HEK293T (cell line): ENCODE data around the gene PRR23A.

Source experiments
- CTCF ChIA-PET: fragments of 350-600 bp; formaldehyde crosslinking; extraction: SDS; loops from one replicate; lab custom pipeline; 2021; ENCODE audit warnings: antibody characterized with exemption, inconsistent platforms; lab: Yijun Ruan, JAX
- POLR2A ChIA-PET: fragments of 350-600 bp; formaldehyde crosslinking; extraction: SDS; loops from one replicate; lab custom pipeline; 2020; ENCODE audit warnings: antibody characterized with exemption, inconsistent platforms; lab: Yijun Ruan, JAX
- DNase-seq: peaks from one replicate; pipeline ENCODE4 v3.0.0; 2012; ENCODE audit warnings: mixed read lengths; ENCODE audit errors: extremely low spot score
- ARNT ChIP-seq: fragments of 450-650 bp; IDR thresholded peaks from 2 replicates; pipeline ENCODE4 v1.6.1; 2017; ENCODE audit warnings: mild to moderate bottlenecking
- BHLHE40 ChIP-seq: fragments of 450-650 bp; IDR thresholded peaks from 2 replicates; pipeline ENCODE4 v1.6.1; 2016; ENCODE audit warnings: mild to moderate bottlenecking, moderate library complexity, borderline replicate concordance
- CTBP1 ChIP-seq: fragments of 450-650 bp; IDR thresholded peaks from 2 replicates; pipeline ENCODE4 v1.6.1; 2016; ENCODE audit warnings: borderline replicate concordance
- ELF4 ChIP-seq: fragments of 450-650 bp; IDR thresholded peaks from 2 replicates; pipeline ENCODE4 v1.6.1; 2017; ENCODE audit warnings: antibody characterized with exemption
- FOXA1 ChIP-seq: fragments of 450-650 bp; IDR thresholded peaks from 2 replicates; pipeline ENCODE4 v1.6.1; 2016; ENCODE audit warnings: mild to moderate bottlenecking
- FOXK2 ChIP-seq: fragments of 450-650 bp; IDR thresholded peaks from 2 replicates; pipeline ENCODE4 v1.6.1; 2016; ENCODE audit warnings: mild to moderate bottlenecking
- FOXM1 ChIP-seq: fragments of 450-650 bp; IDR thresholded peaks from 2 replicates; pipeline ENCODE4 v1.6.1; 2017; ENCODE audit warnings: mild to moderate bottlenecking, borderline replicate concordance
- HDGF ChIP-seq: fragments of 450-650 bp; IDR thresholded peaks from 2 replicates; pipeline ENCODE4 v1.6.1; 2017; ENCODE audit warnings: antibody characterized with exemption, borderline replicate concordance
- L3MBTL2 ChIP-seq: fragments of 450-650 bp; conservative IDR thresholded peaks from 2 replicates; pipeline ENCODE4 v1.6.1; 2016; ENCODE audit warnings: mild to moderate bottlenecking
- LEF1 ChIP-seq: fragments of 450-650 bp; IDR thresholded peaks from 2 replicates; pipeline ENCODE4 v1.6.1; 2017; ENCODE audit warnings: mild to moderate bottlenecking, borderline replicate concordance
- NFRKB ChIP-seq: fragments of 450-650 bp; IDR thresholded peaks from 2 replicates; pipeline ENCODE4 v1.6.1; 2016; ENCODE audit warnings: mild to moderate bottlenecking, moderate library complexity
- SP1 ChIP-seq: fragments of 450-650 bp; IDR thresholded peaks from 2 replicates; pipeline ENCODE4 v1.6.1; 2017
- SUZ12 ChIP-seq: fragments of 450-650 bp; IDR thresholded peaks from 2 replicates; pipeline ENCODE4 v1.6.1; 2016; ENCODE audit warnings: mild to moderate bottlenecking
- TARDBP ChIP-seq: fragments of 450-650 bp; IDR thresholded peaks from 2 replicates; pipeline ENCODE4 v1.6.1; 2016
- ZNF384 ChIP-seq: fragments of 450-650 bp; IDR thresholded peaks from 2 replicates; pipeline ENCODE4 v1.6.1; 2016
- TF ChIP-seq, protein P1 (sequence below): fragments of 450-650 bp; IDR thresholded peaks from 2 replicates; pipeline ENCODE4 v1.6.1; 2016

PRR23A gene

DNA sequence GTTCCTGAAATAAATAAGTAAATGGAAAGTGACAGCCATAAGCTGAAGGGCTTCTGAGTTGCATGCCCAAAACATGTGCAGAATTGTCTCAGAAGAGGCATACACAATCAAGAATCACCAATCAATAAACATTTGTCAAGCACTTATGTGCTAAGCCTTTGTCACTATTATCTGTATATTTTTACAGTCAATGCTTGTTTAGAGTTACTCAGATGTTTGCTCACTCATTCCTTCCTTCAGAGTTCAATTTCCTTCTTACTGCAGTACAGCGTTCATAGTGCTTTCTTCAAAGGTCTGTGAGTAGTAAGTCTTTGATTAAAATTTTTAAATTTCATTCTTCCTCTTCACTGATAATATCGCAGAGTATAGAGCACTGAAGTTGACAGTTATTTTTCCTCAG is 41.8 kb downstream of the PRR23A start:
- TF ChIP-seq LEF1 (no peak), ARNT (no peak), HDGF (no peak), SUZ12 (no peak)
- CTCF ChIA-PET = no interaction called here
- POLR2A ChIA-PET = no interaction called here
- DNase-seq = no peak

DNA sequence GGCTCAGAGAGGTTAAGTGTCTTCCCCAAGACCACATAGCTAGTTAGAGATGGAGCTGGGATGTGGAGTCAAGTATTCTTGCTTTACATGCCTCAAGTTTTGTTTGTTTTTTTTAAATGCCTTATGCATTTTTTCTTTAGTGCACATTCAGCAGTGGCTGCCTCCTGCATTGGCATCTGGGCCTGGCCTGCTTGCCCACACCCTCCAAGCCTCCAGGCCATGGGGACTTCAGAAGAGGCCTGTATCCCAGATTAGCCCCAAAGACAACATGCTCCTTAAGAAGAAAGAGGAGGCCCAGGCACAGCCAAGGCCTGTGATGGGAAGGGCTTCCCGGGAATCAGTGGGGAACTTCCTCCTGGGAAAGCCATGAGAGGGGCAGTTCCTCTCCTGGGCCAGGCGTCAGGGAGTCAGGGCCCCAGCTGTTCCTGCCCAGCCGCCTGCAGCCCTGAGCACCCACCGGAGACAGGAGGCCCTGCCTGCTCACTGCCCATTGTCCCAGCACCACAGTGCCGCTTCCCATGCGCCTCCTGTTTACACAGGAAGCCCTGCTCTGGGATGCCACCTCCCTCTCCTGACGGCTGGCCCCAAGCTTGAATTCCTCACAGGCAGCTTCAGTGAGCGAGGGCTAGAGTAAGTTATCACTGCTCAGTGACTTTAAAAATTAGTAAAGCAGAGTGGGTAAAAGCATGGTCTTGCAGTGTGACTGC is 43.1 kb downstream of the PRR23A start:
- no peak for DNase-seq
- ChIA-PET POLR2A (no interaction called here), CTCF (no interaction called here)
- TF ChIP-seq NFRKB (no peak), LEF1 (no peak), ELF4 (no peak), ARNT (no peak), FOXA1 (no peak), FOXM1 (no peak)

DNA sequence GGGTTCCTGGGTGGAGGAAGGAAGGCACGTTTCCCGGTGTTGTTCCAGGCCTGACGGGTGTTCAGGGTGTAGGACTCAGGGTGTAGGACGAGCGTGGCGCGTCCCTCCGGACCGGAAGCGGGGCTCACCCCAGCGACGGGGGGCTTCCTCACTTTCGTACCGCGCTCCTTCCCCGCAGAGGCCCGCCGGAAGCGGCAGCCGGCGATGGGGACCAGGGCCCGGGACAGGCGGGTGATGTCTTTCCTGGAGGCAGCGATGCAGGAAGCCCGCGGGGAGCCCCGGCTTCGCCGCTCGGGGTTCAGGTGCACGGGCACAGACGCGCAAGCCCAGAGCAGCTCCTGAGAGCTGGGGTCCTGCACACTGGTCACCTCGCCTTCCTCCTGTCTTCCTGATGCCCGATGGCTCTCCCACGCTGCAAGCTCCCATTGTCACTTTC is 45.6 kb downstream of the PRR23A start:
- no peak for DNase-seq
- CTCF ChIA-PET = interaction anchor here (0.6 to 1.1 kb wide), 2 partner anchors 37 to 44 kb away, joined by 3 read pairs; no protein-coding TSS in a partner anchor
- POLR2A ChIA-PET = no interaction called here
- TF ChIP-seq CTBP1 = no peak
- TF ChIP-seq SP1 = no peak
- TF ChIP-seq HDGF = no peak
- no peak for TF ChIP-seq LEF1
- TF ChIP-seq ARNT = no peak
- TF ChIP-seq FOXA1 = no peak
- no peak for TF ChIP-seq ZNF384
- TF ChIP-seq L3MBTL2 = no peak
- TF ChIP-seq FOXK2 = no peak
- TF ChIP-seq NFRKB = no peak
- TF ChIP-seq BHLHE40 = no peak
- TF ChIP-seq, protein P1, sequence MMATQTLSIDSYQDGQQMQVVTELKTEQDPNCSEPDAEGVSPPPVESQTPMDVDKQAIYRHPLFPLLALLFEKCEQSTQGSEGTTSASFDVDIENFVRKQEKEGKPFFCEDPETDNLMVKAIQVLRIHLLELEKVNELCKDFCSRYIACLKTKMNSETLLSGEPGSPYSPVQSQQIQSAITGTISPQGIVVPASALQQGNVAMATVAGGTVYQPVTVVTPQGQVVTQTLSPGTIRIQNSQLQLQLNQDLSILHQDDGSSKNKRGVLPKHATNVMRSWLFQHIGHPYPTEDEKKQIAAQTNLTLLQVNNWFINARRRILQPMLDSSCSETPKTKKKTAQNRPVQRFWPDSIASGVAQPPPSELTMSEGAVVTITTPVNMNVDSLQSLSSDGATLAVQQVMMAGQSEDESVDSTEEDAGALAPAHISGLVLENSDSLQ = no peak
- TF ChIP-seq TARDBP = no peak
- TF ChIP-seq FOXM1 = no peak
- no peak for TF ChIP-seq SUZ12
- TF ChIP-seq ELF4 = no peak
